HG02588 (cell line): ENCODE measurements around the gene SH2D7.

Experiments
- ATAC-seq: cut with Tn5 transposase; IDR thresholded peaks from one replicate; pipeline ENCODE4 v1.9.1; 2021; ENCODE audit warnings: mild to moderate bottlenecking, moderate library complexity; ENCODE audit not compliant: unreplicated experiment

SH2D7 gene

DNA sequence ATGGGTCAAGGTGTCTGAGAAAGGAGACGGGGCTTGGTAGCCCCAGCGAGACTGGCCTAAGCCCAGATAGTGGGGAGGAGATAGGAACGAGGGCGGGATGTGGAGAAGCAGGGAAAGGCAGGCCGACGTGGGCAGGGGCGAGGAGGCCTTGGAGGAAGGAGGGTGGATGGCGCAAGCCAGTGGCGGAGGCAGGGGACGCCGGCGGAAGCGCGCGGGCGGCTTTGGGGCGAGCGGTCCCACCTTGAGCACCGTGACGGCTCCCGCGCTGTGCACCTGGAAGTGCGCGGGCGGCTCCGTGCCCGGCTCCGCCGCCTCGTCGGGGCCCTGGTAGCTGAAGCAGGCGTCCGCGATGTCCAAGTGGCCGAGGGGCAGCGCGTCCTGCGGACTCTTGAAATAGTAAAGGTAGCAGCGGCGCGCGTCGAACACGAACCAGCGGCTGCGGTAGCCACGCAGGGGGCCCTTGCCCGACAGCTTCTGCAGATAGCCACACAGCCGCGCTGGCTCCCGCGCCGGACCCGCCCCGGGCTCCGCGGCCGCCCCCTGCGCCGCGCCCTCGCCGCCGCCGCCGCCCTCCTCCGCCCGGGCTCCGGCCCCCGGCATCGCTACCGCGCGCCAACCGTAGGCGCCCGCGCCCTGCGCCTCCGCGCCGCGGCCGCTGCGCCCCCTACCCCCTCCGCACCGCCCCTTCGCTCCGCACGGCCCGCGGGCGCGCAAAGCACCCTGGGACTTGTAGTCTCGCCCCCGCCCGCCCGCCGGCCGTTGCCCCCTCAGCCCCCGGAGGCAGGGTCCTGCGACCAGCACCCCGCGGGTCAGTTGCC is 15.1 kb upstream of the SH2D7 start, which contains the start of gene TBC1D2B:
Gene TBC1D2B (minus strand): TSS at position 659 of the 818 bp plus-strand sequence. CDS start 59 bp downstream, at position 600.
- ATAC-seq: peak; percentile 77

GRCh38 chr15:78077871-78078210 is 14.5 kb upstream of the SH2D7 start:
- no peak for ATAC-seq

- ATAC-seq: no peak
Observed at GRCh38 chr15:78079298-78080087, 12.9 kb upstream of the SH2D7 start.

DNA sequence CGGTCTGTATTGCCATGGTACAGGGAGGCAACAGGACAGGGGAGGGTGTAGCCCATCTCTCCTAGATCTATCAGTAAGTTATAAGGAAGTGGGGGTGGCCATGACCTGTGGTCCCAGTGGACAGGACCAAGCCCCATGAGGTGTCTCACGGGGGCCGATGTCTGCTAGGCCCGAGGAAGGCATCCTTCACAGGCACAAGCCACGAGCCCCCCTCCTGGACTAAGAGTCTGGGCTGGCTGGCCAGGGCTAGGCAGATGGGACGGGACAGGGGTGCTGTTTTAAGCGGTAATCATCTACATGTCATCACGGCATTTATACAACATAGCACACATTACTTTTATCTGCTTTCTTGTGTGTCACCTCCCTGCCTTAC is 12.3 kb upstream of the SH2D7 start:
- no peak for ATAC-seq

GRCh38 chr15:78082106-78082742 is 10.1 kb upstream of the SH2D7 start:
- no peak for ATAC-seq

DNA sequence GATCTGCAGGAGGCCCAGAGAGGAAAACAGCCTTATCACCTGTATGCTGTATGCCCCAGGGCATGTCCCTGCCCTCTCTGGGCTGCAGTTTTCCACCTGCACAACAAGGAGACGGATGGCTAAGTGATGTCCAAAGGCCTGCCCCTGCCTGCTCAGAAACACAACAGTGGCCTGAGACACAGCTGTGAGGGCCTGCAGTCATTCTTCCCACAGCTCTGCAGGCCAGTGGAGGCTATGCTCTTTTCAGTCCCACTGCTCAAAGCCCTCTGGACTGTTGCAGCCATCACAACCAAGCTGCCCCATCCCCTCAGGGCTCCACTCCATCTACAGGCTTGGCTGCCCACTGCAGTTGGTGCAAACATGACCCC is 9.6 kb upstream of the SH2D7 start:
- no peak for ATAC-seq

- no peak for ATAC-seq
Observed at GRCh38 chr15:78083186-78083585, 9.2 kb upstream of the SH2D7 start.

DNA sequence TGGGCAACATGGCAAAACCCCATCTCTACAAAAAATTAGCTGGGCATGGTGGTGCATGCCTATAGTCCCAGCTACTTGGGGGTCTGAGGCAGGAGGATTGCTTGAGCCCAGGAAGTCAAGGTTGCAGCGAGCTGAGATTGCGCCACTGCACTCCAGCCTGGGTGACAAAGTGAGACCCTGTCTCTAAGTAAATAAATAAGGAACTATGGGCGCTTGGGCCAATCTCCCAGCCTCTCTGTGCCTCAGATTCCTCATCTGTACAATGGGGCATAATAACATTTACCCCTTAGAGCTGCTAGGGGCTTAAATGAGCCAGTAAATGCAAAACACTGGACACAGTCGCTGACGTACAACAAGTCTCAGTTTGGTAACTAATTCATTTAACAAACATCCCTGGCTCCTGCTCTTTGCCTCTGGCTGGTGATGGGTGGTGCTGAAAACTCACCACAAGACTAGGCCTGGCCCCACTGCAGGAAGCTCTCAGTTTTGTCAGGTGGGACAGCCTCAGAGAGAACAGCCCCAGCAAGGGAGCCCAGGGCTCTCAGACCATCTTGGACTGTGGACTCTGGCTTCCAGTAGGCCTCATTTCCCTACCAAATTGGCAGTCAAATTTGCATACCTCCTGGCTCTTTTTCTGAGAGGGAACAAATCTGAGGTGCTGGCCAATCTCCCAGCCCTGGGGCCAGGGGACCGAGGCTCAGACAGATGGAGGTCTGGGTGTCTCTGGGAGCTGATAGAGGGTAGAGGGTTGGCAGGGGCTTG is 8.5 kb upstream of the SH2D7 start:
- ATAC-seq: peak; percentile 63

GRCh38 chr15:78084449-78084750 is 8.0 kb upstream of the SH2D7 start:
- ATAC-seq: no peak

- ATAC-seq: no peak
Observed at GRCh38 chr15:78085928-78086327, 6.4 kb upstream of the SH2D7 start.

- ATAC-seq: no peak
Observed at GRCh38 chr15:78087951-78088772, 4.2 kb upstream of the SH2D7 start.

DNA sequence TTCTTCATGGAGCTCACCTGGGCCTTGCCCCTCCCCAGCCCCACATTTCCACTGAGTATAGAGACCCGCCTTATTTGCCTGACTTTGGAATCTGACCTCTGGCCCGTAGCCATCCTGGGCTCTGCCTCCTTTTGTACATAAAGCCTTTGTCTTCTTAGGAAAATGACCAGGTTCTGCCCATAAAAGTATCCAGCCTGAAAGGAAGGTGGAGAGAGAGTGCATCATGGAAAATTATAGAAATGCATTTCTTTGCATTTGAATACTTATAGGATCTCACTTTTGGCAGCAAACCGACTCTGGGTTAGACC is 3.6 kb upstream of the SH2D7 start:
- ATAC-seq: no peak

GRCh38 chr15:78090422-78091063 is 1.8 kb upstream of the SH2D7 start:
- ATAC-seq: no peak

DNA sequence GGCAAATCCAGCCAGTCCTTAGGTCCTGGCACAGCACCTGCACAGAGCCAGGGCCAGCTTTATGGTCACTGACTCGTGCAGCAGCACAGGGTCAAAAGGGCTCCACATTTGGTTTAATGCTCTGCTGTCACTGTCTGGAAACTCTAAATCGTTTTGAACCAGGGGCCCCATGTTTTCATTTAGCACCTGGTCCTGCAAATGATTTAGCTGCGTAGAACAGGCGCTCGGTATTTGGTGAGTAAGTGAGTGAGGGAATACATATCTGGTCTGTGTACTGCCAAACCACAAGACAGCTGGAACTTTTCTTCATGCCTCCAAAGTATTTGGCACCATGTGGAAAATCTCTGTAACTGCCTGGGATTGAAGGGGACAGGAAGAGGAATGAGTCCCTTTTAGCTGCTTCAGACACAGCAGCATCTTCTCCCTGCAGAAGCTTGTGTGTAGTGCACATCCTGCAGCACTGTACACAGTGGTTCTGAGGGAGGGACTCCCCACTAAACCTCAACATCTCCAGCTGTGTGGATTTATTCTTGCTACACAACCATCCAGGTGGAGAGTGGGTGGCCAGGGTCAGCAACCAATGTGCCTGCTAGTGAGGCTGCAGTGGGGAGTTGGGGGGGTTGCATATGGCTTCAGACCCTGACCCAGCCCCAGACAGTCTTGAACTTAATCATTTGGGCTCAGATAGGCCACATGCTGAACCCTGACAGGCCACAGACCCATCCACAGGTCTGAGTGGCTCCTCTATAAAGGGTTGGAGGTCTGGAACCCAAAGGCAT is 1.1 kb downstream of the SH2D7 start:
- no peak for ATAC-seq

- no peak for ATAC-seq
Observed at GRCh38 chr15:78097667-78098066, 5.3 kb downstream of the SH2D7 start.

DNA sequence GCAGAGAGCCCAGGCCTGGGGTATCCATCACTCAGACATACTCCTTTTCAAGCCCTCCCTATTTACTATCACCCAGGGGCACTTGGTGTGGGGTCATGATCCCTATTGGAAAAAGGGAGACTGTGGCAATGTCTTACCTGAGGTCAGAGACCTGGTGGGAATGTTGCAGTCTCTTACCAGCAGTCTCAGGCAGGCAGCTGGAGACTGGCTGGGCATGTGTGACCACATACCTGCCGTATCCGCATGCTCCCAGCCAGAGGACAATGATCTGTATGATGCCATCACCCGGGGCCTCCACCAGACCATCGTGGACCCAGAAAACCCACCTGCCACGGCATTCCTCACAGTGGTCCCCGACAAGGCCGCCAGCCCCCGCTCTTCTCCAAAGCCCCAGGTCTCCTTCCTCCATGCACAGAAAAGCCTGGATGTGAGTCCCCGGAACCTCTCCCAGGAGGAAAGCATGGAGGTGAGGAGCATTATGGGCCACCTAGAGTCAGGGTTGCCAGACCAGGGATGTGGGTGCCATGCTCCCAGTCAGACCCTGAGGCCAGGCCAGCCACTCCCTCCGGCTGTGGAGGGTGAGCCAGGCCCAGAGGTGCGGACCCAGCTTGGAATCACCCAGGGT is 5.9 kb downstream of the SH2D7 start:
- ATAC-seq: no peak

GRCh38 chr15:78100886-78101285 is 8.5 kb downstream of the SH2D7 start:
- ATAC-seq: no peak

- no peak for ATAC-seq
Observed at GRCh38 chr15:78101423-78102105, 9.2 kb downstream of the SH2D7 start.
